Suprapubic skin (tissue), 3 donors: ENCODE measurements around the gene SEC16B.

Experiments
- POLR2A ChIP-seq, 2 donors: fragments of 450-650 bp; IDR thresholded peaks; one replicate each; pipeline ENCODE4 v1.6.1; 2017; ENCODE audit warnings: antibody characterized with exemption in 2 of 2, mild to moderate bottlenecking in 2 of 2, moderate library complexity in 2 of 2
- TF ChIP-seq, protein P1 (sequence below), 2 donors: fragments of 200-600 bp in 1 of 2; fragments of 450-650 bp in 1 of 2; sonication (generic) in 1 of 2; IDR thresholded peaks; one replicate each; pipeline ENCODE4 v1.5.1; 2016 to 2019; ENCODE audit warnings: antibody characterized with exemption in 2 of 2, mild to moderate bottlenecking in 1 of 2, moderate library complexity in 1 of 2

DNA sequence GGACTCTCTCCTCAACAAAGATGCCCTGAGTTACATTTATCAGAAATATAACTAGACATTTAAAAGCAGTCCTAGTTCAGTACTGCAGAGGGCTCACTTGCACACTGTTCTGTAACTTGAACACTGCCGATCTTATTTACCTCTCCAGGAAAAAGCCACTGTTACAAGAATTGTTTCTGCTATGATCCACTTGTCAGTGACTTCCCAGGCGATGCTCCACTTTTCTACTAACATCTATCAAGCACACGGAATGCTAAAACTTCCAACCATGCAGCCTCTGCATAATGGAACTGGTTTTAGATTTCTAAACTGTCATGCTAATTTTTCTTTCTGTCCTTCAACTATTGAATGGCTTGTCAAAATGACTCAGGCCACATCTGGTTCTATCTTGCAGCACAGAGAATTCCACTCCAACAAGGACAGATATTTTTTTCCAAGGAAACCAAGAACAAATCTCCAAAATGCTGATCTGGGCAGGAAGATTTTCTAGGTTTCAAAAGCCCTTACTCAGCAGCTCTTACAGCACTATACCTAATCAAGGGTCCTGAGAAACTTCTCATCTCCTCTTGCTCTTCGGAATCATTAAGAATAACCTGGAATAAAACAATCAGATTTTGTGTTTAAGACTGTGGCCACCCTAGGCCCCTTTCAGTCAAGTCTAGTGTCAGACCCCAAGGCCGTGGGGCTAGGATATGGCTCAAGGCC, 9.9 kb downstream of the SEC16B start:
- no peak for TF ChIP-seq POLR2A (IDR thresholded peaks at IDR 0.05)
- TF ChIP-seq, protein P1, sequence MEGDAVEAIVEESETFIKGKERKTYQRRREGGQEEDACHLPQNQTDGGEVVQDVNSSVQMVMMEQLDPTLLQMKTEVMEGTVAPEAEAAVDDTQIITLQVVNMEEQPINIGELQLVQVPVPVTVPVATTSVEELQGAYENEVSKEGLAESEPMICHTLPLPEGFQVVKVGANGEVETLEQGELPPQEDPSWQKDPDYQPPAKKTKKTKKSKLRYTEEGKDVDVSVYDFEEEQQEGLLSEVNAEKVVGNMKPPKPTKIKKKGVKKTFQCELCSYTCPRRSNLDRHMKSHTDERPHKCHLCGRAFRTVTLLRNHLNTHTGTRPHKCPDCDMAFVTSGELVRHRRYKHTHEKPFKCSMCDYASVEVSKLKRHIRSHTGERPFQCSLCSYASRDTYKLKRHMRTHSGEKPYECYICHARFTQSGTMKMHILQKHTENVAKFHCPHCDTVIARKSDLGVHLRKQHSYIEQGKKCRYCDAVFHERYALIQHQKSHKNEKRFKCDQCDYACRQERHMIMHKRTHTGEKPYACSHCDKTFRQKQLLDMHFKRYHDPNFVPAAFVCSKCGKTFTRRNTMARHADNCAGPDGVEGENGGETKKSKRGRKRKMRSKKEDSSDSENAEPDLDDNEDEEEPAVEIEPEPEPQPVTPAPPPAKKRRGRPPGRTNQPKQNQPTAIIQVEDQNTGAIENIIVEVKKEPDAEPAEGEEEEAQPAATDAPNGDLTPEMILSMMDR (IDR thresholded peaks at IDR 0.05), result no peak
